AG04450 (cell line): ENCODE data around the gene LIFR. TPM values are rescaled to one million over a fixed set of nuclear protein-coding genes. Genes with fewer than 3 reads are reported as not detected.
A peak's percentile ranks its signal among the peaks of the same experiment; 100 is the strongest.
"Not testable (repeated sequence)": the region's sequence is repeated elsewhere in the genome, so short reads cannot be mapped to it uniquely, and the experiment has no call there.

Source experiments
- CTCF ChIA-PET: fragments of 300-600, 350-600 bp; formaldehyde crosslinking; extraction: SDS; loops from one replicate; lab custom pipeline; 2022; ENCODE audit warnings: antibody characterized with exemption, inconsistent platforms; lab: Charles Lee
- POLR2A ChIA-PET: fragments of 350-600 bp; formaldehyde crosslinking; extraction: SDS; loops from one replicate; lab custom pipeline; 2021; ENCODE audit warnings: antibody characterized with exemption, inconsistent platforms; lab: Yijun Ruan, JAX
- DNase-seq: peaks from one replicate; pipeline ENCODE4 v3.0.0-alpha.2; 2011; ENCODE audit warnings: low read depth, low spot score
- H3K27ac ChIP-seq: one replicate; pipeline ENCODE4 v1.5.1; 2012; ENCODE audit warnings: low read depth, low read length, control low read depth
- H3K27me3 ChIP-seq: one replicate; pipeline ENCODE4 v1.6.0; 2012; ENCODE audit warnings: low read length; ENCODE audit not compliant: control insufficient read depth, insufficient read depth
- H3K4me3 ChIP-seq: 2 replicates; pipeline ENCODE4 v1.5.1; 2011; ENCODE audit warnings: mild to moderate bottlenecking, low read depth, low read length, control low read depth
- H3K9me3 ChIP-seq: 2 replicates; pipeline ENCODE4 v1.5.1; 2012; ENCODE audit warnings: low read length; ENCODE audit not compliant: control insufficient read depth, insufficient read depth
- polyA plus RNA-seq: library from polyadenylated mRNA; depleted of rRNA; stranded (reverse); fragments of >200 nt; gene quantifications from 2 replicates; pipeline ENCODE4 v1.2.3, GENCODE V29; 2011
- TF ChIP-seq, protein P1 (sequence below): IDR thresholded peaks from 2 replicates; pipeline ENCODE4 v1.5.1; 2011; ENCODE audit warnings: low read depth, low read length, control low read depth, inconsistent platforms

Gene LIFR
- polyA plus RNA-seq, 1 experiment: 18.6 TPM

DNA sequence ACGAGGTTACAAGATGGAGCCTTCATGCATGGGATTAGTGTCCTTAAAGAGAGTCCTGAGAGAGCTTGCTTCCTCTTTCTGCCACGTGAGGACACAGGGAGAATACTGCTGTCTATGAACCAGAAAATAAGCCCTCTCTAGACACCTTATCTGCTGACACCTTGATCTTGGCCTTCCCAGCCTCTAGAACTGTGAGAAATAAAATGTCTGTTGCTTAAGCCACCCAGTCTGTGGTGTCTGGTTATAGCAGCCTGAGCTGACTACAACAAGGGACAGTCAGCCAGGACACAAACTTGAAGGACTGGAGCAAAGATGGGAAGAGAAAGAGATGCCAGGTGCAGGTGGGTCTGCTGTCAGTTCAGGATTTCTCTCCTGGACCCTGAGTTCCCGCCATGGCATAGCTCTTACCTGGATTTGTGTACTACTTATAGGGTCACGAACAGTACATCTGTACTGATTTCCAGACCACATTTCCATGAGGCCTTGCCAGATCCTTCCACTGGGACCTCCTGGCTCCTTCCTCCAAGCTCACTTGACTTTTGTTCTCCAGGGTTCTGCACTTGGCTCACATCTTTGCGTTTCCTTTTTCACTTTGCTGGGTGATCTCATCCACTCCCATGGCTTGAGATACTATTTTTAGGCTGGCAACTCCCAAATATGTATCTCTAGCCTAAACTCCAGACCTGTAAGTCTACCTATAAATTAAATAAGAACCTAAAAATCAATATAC, 44.9 kb upstream of the LIFR start:
- CTCF ChIA-PET: interaction anchor here (0.7 to 3.1 kb wide), 3 partner anchors 160 to 968 kb away, joined by 3 to 13 read pairs (median 3); no protein-coding TSS in a partner anchor
- TF ChIP-seq, protein P1, sequence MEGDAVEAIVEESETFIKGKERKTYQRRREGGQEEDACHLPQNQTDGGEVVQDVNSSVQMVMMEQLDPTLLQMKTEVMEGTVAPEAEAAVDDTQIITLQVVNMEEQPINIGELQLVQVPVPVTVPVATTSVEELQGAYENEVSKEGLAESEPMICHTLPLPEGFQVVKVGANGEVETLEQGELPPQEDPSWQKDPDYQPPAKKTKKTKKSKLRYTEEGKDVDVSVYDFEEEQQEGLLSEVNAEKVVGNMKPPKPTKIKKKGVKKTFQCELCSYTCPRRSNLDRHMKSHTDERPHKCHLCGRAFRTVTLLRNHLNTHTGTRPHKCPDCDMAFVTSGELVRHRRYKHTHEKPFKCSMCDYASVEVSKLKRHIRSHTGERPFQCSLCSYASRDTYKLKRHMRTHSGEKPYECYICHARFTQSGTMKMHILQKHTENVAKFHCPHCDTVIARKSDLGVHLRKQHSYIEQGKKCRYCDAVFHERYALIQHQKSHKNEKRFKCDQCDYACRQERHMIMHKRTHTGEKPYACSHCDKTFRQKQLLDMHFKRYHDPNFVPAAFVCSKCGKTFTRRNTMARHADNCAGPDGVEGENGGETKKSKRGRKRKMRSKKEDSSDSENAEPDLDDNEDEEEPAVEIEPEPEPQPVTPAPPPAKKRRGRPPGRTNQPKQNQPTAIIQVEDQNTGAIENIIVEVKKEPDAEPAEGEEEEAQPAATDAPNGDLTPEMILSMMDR: no peak
- no peak for DNase-seq
- Histone ChIP-seq H3K27me3 (no peaks in the 10 kb centered on the region), H3K4me3 (no peak overlapping the region), H3K27ac (no peak overlapping the region), H3K9me3 (no peaks in the 10 kb centered on the region)
- POLR2A ChIA-PET: no interaction called here

DNA sequence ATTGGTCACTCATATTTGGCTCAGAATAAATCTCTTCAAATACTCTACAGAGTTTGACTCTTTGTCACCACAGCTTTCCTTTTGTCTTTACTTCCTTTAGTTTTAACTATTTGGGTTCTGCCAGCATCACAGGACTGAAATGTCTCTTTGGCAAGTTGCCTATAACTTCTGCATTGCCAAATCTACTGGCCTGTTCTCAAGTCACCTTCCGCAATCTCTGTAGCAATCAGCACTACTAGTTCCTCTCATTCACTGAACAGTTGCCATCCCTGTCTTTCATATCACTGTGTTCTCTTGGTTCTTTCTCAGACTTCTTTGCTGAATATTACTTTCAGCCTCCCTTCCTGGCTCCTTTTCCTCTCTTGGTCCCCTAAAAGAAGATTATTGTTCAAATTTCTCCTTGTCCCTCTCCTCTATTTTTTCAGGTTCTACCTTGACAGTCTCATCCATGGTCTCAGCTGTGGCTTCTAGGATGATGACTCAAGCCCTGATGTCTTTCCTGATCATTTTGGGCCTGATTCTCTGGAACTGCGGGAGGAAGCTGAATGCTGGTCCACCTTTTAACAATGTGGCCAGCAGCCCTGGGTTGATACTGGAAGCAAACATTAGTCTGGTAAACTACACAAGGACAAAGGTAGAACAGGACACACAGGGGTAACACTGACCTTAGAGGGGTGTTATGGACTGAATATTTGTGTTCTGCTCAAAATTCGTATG, 44.0 kb upstream of the LIFR start:
- ChIA-PET POLR2A (no interaction called here), CTCF (interaction anchor here (0.7 to 3.1 kb wide), 2 partner anchors 159 to 969 kb away, joined by 3 to 13 read pairs; no protein-coding TSS in a partner anchor)
- H3K4me3 ChIP-seq: no peak overlapping the region
- DNase-seq: no peak
- TF ChIP-seq, protein P1: no peak
- H3K27me3 ChIP-seq: no peaks in the 10 kb centered on the region
- H3K27ac ChIP-seq: no peak overlapping the region
- no peaks in the 10 kb centered on the region for H3K9me3 ChIP-seq

DNA sequence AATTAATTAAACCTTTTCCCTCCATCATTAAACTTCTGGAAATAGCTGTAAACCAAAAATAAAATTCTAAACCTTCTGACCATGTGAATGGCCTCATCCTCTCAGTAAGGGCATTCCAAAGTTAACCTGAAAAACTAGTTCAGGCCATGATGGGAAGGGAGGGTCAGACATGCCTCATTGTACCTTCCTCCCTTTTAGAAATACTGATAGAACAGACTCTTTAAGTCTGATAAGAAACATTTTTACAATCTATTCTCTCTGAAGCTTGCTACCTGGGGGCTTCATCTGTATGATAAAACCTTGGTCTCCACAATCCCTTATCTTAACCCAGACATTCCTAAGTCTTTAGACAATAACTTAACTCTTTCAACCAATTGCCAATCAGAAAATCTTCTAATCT, 43.3 kb upstream of the LIFR start:
- ChIA-PET POLR2A (interaction anchor here (2.3 kb wide), 1 partner anchor 8 kb away, joined by 19 read pairs; no protein-coding TSS in a partner anchor), CTCF (interaction anchor here (0.9 to 3.1 kb wide), 4 partner anchors 9 to 209 kb away, joined by 3 to 13 read pairs (median 4); no protein-coding TSS in a partner anchor)
- not testable (repeated sequence) for DNase-seq, H3K27me3 ChIP-seq, H3K27ac ChIP-seq, H3K9me3 ChIP-seq, H3K4me3 ChIP-seq

DNA sequence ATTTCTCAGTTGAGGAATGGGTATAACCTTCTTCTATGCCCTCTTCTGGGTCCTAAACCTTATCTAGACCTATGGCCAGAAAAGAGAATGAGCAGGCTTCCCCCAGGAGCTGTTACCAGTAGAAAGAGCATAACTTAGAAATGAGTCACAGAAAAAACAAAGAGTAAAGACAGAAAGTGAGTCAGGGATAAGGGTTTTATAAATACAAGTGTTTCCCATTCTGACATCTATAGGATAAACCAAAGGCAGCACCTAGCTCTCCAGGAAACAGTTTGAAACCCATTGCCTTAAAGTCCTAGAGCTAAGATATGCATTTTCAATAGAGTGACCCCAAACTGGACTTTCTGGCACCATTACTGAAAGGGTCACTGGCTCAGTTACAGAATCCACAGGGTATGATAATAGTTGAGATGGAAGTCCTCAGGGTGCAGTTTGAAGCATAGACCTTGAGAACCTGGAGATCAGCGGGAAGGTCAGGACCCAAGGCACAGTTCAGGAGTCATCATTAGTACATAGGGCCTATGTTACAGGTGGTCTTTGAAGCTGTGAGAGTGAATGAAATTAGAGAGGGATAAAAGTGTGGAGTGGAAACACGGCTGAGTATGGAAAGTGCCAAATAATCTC, 42.7 kb upstream of the LIFR start:
- Histone ChIP-seq H3K27ac (no peak overlapping the region), H3K9me3 (no peaks in the 10 kb centered on the region), H3K27me3 (no peaks in the 10 kb centered on the region), H3K4me3 (no peak overlapping the region)
- POLR2A ChIA-PET: interaction anchor here (0.9 to 2.3 kb wide), 4 partner anchors 9 to 184 kb away, joined by 3 to 19 read pairs (median 4); no protein-coding TSS in a partner anchor
- TF ChIP-seq, protein P1: no peak
- peak; percentile 51 for DNase-seq
- CTCF ChIA-PET: interaction anchor here (0.9 to 3.1 kb wide), 4 partner anchors 9 to 209 kb away, joined by 3 to 13 read pairs (median 4); no protein-coding TSS in a partner anchor

DNA sequence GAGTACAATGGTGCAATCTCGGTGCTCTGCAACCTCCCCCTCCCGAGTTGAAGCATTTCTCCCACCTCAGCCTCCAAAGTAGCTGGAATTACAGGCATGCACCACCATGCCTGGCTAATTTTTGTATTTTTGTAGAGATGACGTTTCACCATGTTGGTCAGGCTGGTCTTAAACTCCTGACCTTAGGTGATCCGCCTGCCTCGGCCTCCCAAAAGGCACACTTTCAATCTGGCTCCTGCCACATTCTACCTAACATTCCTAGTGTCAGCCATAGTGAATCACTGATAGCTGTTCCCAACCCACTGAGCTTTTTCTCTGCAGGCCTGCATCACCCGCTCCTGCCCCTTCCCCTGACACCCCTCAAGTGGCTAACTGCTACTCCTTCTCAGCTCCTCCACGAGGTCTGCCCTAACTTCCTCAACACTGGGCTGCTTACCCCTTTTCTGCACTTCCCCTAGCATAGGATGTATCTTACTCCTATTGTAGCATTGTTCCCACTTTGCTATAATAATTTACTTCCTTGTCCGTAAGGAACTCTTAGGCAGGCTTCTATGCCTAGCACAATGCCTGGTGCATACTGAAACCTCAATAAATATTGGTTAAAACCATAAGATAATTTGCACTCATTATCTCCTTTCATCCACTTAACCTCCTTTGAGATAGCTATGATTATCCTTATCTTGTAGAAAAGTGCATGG, 42.0 kb upstream of the LIFR start:
- Histone ChIP-seq H3K9me3 (no peaks in the 10 kb centered on the region), H3K4me3 (no peak overlapping the region), H3K27ac (peak overlapping the region; percentile 11), H3K27me3 (no peaks in the 10 kb centered on the region)
- ChIA-PET POLR2A (interaction anchor here (0.9 to 2.3 kb wide), 4 partner anchors 9 to 185 kb away, joined by 3 to 19 read pairs (median 4); no protein-coding TSS in a partner anchor), CTCF (interaction anchor here (0.7 to 3.1 kb wide), 3 partner anchors 156 to 178 kb away, joined by 4 to 13 read pairs (median 4); no protein-coding TSS in a partner anchor)
- TF ChIP-seq, protein P1: no peak
- no peak for DNase-seq
